Head of caudate nucleus (tissue), 42 donors: Measurements from ENCODE around the gene CCDC188.

ENCODE experiments used
- DNase-seq, 42 donors: peaks; one replicate each; pipeline versions ENCODE4 v3.0.0 to v3.0.0-alpha.2; 2020 to 2021; ENCODE audit warnings: mixed read lengths in 7 of 42
- intact Hi-C: fragments of 100-400 bp; cut with DNase I; formaldehyde crosslinking; loops from one replicate; pipeline ENCODE4 v1.15.0; 2022

Gene CCDC188

DNA sequence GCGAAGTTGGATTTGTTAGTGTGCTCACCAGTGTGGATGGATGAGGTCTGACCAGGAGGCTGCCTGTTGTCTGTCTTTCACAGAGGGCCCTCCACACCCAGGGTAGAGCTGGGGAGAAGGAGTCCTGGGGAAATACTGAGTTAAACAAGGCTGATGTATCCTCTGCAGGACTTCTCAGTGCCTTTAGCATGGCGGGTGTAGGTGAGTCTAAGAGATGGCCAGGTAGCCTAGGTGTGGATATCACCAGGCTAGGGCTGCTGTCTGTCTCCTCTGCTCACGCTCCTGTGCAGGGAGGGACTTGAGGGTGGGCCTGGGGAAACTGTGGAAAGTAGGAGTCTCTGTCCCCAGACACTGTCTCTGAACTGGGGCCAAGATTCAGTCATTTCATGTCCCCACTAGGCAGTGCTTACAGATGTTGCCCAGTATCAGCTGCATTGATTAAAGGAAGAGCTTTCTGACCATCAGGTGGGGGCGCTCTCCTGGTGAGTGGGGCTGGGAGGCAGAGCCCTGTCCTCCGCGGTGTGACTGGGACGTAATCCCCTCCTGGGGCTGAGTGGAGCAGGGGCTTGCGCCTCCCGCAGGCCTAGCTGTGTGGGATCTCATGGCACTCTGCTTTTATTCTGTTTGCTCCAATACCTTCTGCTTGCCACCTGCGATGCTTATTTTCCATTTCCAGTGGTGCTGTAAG is 35.5 kb upstream of the CCDC188 start:
- intact Hi-C loops = no loop called here
- DNase-seq = no peak

DNA sequence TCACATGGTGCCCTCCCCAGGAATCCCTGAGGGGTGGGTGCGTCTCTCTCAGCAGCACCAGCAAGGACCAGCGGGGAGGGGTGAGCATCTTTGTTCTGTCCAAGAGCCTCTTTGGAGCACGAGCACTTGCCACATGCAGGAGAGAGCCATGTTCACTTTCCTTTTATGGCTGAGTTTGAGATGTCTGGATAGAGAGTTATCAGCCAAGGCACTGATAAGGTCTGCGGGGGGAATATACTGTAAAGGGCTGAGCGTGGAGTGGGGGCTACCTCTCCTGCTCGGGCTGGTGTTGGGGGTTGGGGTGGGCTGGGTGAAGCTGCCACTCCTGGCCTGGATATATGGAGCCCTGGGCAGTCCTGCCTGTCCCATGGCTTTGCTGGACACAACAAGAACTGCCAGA is 34.9 kb upstream of the CCDC188 start:
- DNase-seq = no peak
- intact Hi-C loops = no loop called here

GRCh38 chr22:20184501-20185165 is 33.8 kb upstream of the CCDC188 start:
- intact Hi-C loops = no loop called here
- DNase-seq = no peak

DNA sequence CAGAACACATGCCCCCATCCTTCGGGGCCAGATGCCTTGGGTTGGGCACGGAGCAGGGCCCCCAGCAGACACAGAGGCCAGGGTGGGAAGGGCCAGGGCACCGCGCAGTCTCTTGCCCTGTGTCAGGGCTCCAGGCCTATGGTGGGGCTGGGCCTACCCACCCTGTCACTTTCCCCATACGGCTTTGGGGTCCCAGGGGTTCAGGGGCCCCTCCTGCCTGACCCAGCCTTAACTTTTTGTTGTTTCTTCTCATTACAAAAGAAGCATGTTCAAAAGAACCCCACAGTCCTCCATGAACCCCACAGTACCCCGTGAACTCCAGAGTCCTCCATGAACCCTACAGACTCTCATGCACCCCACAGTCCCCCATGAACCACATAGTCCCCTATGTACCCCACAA is 33.0 kb upstream of the CCDC188 start:
- intact Hi-C loops = no loop called here

GRCh38 chr22:20183101-20183500 is 32.2 kb upstream of the CCDC188 start:
- intact Hi-C loops = no loop called here
- no peak for DNase-seq

More for the DNA sequence above, 33.0 kb upstream of the CCDC188 start:
- no peak for DNase-seq

- DNase-seq = no peak
- intact Hi-C loops = no loop called here
Observed at GRCh38 chr22:20182365-20182764, 31.5 kb upstream of the CCDC188 start.

GRCh38 chr22:20181884-20182236 is 31.0 kb upstream of the CCDC188 start:
- no peak for DNase-seq
- intact Hi-C loops = no loop called here

DNA sequence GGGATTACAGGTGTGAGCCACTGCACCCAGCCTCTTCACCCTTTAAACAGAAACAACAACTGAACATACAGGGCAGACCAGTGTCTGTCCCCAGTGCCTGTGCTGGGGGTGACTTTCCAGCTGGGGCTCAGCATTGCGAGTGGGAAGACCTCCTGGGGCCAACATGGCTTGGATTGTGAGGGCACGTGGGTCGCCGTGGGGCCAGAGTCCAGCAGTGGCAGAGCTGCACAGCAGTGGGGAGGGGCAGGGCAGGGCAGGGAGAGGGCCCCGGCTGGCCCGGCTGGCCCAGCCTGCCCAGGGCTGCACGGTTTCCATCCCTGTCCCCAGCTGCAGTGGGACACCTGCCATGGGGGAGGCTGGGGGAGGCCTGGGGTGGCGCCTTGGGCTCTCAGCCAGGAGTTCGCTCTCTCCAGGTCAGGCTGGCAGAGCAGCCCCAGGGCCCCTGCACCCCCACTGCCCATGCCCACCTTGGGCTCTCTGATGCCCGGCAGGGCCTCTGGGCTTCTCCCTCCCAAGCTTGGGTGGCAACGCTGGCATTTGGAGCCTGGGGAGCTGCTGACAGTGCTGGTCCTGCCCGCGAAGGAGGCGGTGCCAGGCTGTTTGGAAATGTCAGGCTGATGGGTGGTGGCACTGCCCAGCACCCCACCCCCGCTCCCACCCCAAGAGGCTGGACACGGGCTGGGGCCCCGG is 30.5 kb upstream of the CCDC188 start:
- no peak for DNase-seq
- intact Hi-C loops = no loop called here

- intact Hi-C loops = no loop called here
- no peak for DNase-seq
Observed at GRCh38 chr22:20180640-20181039, 29.8 kb upstream of the CCDC188 start.

DNA sequence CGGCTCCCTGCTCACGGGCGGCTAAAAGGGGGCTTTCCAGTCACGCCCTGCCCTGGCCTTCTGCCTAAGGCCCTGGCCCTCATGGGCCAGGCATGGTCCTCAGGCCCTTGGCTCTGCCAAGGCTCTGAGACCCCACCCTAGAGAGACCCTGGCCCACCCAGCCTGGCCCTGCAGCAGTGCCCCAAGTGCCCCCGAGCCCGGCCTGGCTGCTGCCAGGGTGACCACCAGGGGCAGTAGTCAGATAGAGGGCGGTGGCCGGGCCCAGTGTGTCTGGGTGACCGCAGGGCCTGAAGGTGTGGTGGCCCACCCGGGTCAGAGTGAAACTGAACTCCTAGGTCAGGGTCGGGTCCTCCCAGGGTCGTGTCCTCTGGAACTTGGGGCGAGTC is 29.4 kb upstream of the CCDC188 start:
- no peak for DNase-seq
- intact Hi-C loops = no loop called here

DNA sequence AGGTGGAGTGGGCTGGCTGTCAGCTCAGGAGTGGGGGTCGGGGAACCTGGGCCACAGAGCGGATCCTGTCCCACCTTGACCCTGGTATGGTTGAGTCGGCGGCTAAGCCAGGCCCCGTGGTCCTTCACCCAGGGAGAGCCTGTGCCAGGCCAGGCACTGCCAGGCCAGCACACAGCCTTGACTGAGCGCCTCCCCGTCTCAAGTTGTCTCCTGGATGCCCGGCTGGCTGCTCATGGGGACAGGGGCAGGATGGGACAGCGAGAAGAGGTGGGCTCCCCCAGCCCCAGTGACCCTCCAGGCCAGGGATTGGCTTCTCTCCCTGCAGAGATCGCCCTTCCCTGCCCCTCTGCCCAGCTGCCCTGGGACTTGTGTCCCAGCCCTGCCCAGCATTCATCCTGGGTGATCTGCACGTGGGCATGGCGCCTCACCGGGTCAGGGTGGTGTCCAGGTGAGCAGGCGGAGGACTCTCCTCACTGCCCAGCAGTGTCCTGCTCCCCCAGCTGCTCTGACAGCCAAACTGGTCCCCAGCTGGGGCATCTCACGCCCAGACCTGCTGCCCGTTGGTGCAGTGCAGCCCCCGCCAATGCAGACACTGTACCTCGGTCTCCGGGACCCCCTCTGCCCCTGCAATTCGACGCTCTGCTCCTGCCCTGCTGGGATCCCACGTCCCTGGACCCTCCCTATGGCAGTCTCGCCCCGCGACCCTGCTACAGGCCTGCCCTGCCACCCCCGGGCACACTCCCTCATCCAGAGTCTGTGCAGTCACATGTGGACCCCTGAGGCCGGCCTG is 28.8 kb upstream of the CCDC188 start:
- DNase-seq = no peak
- intact Hi-C loops = no loop called here

DNA sequence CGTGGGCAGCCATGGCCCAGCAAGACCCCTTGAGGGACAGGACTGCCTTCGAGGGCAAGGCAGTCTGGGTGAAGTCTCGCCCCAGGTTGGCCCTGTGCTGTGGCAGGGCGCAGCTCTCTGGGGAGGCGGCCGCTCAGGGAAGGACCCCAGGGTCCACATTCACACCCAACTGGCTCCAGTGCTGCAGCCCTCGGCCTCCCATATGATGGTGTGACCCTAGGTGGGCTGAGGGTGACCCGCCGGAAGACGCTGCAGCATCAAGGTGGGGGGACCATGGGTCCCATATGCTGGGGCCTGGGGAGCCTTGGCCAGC is 28.0 kb upstream of the CCDC188 start:
- no peak for DNase-seq

GRCh38 chr22:20178075-20178914 is 27.4 kb upstream of the CCDC188 start:
- intact Hi-C loops = no loop called here
- no peak for DNase-seq

More for the DNA sequence above, 28.0 kb upstream of the CCDC188 start:
- intact Hi-C loops = no loop called here

DNA sequence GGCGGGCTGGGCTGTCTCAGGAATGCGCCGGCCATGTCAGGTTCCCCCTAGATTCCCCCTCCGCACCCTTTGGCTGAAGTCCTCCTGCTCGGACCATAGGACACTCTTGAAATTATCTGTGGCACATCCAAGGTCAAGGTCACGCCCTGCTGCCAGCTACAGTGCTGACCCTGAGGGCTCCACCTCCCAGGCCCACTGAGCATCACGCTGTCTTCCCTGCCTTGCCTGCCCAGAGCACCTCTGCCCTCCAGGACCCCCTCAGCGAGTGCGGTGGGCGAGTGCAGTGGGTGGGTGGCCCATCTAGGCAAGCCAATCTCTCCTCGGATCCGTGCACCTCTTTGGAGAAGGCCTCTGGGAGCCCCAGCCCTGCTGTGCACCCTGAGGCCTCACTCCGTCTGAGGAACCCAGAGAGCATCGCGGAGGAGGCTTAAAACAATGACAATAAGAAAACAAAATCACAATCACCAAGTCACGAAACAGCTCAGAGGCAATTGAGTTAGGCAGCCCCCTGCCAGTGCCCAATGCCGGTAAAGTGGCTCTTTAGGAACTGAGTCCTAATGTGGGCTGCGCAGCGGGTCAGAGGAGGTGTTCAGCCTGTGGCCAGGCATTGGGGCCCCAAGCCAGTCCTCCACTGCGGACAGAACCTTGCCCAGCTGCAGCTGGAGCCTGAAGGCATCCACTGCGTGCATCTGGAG is 26.5 kb upstream of the CCDC188 start:
- no peak for DNase-seq
- intact Hi-C loops = no loop called here

DNA sequence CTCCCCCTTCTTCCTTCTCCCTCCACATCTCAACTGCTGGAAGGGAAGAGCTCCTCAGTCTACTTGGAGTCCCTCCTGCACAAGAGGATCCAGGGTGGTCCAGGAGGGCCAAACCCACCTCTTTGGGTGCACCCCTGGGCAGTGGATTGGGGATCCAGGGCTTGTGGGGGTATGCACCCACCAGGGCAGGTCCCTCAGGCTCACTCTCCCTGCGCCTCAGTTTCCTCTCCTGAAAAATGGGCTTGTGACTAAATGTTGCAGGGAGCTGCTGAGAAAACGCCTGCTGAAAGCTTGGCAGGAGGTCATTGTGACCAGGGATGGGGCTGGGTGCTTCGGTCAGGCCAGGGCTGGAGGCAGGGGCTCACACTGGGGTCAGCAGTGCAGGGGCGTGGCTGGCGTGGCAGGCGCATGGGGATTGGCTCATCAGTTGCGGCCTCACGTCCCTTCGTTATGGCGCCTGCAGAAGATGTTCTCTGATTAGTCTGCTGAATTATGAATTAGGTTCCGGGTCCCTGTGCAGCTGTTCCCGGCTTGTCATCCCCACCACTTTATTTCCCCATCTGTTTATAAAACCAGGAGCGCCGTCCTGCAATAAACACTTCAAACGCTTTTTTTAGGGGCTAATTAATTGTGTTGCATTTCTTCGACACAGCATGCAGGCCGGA is 25.7 kb upstream of the CCDC188 start:
- no peak for DNase-seq
- intact Hi-C loops = no loop called here

DNA sequence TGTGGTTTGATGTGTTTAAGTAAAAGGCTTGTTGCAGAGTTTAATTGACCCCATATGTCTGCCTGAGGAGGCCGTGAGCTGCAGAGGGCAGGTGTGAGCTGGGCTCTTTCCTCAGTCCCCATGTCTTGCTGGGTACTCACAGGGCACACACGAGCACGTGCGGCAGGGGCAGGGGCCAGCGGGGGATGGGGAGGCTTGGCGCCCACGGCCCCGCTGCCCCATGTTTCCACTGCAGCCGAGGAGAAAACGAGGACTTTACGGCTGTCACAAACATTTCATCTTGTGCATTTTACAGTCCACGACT is 24.7 kb upstream of the CCDC188 start:
- DNase-seq = no peak
- intact Hi-C loops = no loop called here

DNA sequence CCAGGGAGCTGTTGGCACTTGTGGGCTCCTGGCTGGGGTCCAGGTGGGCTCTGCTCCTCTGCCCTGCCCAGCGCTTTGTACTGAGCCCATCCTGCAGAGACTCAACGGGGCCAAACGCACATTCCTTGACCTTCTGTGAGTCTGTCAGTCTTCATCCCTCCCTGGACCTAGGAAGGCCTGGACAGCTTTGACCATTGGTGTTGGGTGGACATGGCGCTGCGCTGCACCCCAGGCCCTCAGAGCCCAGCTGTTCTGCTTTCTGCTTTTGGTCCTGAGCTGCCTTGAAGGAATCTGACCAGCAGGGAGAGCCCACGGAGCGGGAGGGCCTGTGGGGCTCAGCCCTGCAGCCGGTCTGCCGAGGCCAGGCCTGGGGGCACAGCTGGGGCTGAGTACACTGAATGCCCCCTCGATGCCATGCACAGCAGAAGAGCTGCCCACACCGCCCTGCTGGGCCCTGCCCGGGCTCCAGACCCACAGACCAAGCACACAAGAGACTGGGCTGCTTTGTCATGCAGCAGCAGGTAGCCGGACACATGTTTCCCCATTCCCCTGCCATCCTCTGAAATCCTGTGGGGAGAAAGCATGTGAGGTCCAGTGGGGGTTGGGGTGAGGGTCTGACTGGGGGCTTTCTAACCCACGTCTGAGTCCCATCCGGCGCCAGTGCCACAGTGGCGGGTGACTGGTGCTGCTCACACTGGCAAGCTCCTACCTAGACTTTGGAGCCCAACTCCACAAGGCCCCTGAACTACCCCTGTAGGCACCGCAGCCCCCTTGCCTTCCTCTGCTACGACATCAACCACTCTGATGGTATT is 24.1 kb upstream of the CCDC188 start:
- intact Hi-C loops = loop anchor here (5.0 kb wide), 1 partner anchor 82 kb away; no protein-coding TSS in a partner anchor
- DNase-seq = no peak
